ENCODE results near the gene SLC8B1. TPM values are rescaled to one million over a fixed set of nuclear protein-coding genes. Genes with fewer than 3 reads are reported as not detected.

Gene SLC8B1
- total and polyA plus RNA-seq, 9 of the 15 experiments (the other 6 are each of a cell fraction or from before 2014, with no cell fraction given): 0.86 to 34.1 (median 18.5) TPM

DNA sequence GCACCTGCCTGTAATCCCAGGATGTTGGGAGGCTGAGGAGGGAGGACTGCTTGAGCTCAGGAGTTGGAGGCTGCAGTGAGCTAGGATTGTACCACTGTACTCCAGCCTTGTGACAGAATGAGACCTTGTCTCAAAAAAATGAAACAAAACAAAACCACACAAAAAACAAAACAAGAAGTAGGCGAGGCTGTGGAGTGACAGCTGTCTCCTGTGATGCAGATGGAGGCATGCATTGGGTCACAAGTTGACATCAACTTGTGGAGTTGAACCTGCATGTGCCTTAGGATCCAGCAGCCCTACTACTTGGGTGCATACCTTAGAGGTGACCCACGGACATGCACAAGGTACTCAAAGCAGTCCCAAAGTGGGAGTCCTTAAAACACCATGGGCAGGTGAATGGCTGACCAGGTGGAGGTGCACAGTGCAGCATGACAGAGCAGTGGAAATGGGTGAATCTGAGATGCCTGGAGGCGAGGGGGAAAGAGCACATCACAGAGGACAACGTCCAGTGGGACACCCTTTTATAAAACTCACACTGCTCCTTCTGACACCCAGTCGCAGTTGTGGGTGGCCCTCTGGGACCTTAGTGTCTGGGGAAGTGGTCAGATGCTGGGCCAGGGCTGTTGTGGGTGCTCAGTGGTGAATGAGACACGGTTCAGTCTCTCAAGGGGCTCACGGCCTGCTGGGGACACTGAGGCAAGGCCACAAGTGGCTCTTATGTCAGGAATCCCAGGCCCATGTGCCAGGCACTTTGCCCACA lies 36.2 kb upstream of the SLC8B1 start (continued):
- TF ChIP-seq KLF13 (tag; IDR thresholded peaks at IDR 0.05; ENCODE audit: borderline replicate concordance, low read depth) (no peak), SMARCA5 (IDR thresholded peaks at IDR 0.05) (no peak), DNMT1 (IDR thresholded peaks at IDR 0.05) (no peak), MCM5 (IDR thresholded peaks at IDR 0.05; ENCODE audit: low read depth) (no peak), RBM22 (IDR thresholded peaks at IDR 0.05; ENCODE audit: low read depth, low read length, poor library complexity, severe bottlenecking) (no peak), GTF2F1 (IDR thresholded peaks at IDR 0.05; ENCODE audit: low read depth, low read length) (no peak), ZBTB11 (CRISPR knock-in tag; IDR thresholded peaks at IDR 0.05) (no peak), CBFA2T2 (conservative IDR thresholded peaks at IDR 0.05) (no peak), ARNT (IDR thresholded peaks at IDR 0.05) (no peak)
- TF ChIP-seq, protein P1, sequence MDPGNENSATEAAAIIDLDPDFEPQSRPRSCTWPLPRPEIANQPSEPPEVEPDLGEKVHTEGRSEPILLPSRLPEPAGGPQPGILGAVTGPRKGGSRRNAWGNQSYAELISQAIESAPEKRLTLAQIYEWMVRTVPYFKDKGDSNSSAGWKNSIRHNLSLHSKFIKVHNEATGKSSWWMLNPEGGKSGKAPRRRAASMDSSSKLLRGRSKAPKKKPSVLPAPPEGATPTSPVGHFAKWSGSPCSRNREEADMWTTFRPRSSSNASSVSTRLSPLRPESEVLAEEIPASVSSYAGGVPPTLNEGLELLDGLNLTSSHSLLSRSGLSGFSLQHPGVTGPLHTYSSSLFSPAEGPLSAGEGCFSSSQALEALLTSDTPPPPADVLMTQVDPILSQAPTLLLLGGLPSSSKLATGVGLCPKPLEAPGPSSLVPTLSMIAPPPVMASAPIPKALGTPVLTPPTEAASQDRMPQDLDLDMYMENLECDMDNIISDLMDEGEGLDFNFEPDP (CRISPR knock-in tag; IDR thresholded peaks at IDR 0.05): no peak

Measured in K562 (cell line).